ENCODE measurements around the gene TLR9.

TLR9 gene

GRCh38 chr3:52232279-52233107 is 7.0 kb upstream of the TLR9 start:
- DNase-seq, result no peak

GRCh38 chr3:52231502-52232278 is 6.2 kb upstream of the TLR9 start:
- peak in 5 of 14 donors; percentile 18 to 54 (median 32) for DNase-seq

GRCh38 chr3:52230889-52231499 is 5.5 kb upstream of the TLR9 start:
- no peak for DNase-seq

- no peak for DNase-seq
Measured at GRCh38 chr3:52230461-52230860, 5.0 kb upstream of the TLR9 start.

DNA sequence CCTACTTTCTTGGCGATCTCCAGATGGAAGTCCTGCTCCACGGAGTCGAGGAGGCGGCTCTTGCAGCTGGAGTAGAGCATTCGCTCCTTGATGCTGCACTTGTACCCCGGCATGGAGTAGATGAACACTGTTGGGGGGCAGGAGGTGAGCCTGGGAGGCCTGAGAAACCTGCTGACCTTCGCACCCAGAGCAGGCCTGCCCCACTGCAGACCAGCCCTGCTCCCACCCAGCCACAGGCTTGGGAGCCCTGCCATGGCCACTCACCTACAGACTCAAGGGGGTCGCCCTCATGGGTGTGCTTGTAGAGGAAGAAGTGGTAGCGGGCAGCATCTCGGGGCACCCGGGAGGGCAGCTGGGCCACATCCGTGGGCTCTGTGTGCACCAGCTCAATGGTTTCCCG is 4.2 kb upstream of the TLR9 start:
- DNase-seq, result no peak

DNA sequence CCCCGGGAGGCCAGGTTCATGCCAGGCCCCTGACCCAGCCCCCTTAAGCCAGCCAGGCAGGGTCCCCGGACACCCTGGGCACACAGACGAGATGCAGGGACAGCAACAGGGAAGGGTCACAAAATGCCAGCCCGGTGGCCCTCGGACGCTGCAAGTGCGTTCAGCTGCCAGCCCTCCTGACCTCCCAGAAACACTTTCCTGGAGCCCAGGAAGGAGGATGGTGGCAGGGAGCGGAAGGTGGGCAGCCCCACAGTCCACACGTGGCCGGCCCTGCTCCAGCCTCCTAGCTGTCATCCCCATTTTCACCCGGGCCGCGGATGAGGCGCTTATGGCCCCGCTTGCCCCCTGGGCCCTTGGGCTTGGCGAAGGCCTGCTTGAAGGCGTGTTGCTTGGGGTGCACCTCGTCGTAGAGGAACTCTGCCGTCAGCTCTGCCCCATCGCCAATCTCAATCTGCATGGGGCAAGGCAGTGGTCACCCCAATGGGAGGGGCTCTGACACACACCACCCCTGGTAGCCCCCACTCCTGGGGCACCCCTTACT is 3.4 kb upstream of the TLR9 start:
- no peak for DNase-seq

- no peak for DNase-seq
Measured at GRCh38 chr3:52228266-52228665, 2.8 kb upstream of the TLR9 start.

DNA sequence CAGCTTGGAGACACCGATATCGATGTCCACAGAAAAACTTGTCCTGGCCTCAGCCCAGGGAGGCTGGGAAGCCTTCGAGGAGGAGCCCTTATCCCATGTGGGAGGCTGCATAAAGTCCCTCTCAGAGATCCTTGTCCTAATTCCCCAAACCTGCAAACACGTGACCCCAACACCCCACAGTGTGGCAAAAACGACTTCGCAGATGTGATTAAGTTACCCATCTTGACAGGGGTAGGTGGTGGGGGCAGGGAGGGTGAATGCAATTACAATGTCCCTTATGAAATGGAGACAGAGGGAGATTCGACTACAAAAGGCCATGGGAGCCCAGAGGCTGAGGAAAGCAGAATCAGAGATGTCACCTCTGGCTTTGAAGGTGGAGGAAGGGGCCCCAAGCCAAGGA is 2.3 kb upstream of the TLR9 start:
- no peak for DNase-seq

DNA sequence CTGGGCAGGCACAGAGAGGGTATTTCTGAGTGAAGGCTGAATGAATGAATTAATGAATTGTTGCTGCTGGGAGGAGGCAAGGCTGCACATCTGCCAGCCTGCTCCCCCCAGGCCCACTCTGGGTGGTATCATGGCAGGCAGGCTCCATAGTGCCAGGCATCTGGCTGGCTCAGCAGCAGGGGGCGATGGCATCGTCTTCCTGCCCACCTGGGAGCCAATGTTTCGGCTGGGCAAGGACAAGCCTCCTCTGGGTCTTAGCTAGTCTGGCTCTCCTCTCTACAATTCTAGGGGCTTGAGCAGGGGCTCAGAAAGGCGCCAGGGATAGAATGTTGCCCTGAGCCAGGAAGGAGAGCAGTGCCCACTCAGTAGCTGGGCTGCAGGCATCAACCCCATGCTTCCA is 1.7 kb upstream of the TLR9 start:
- DNase-seq, result no peak

- DNase-seq, result no peak
Measured at GRCh38 chr3:52226229-52226817, 878 bp upstream of the TLR9 start.

DNA sequence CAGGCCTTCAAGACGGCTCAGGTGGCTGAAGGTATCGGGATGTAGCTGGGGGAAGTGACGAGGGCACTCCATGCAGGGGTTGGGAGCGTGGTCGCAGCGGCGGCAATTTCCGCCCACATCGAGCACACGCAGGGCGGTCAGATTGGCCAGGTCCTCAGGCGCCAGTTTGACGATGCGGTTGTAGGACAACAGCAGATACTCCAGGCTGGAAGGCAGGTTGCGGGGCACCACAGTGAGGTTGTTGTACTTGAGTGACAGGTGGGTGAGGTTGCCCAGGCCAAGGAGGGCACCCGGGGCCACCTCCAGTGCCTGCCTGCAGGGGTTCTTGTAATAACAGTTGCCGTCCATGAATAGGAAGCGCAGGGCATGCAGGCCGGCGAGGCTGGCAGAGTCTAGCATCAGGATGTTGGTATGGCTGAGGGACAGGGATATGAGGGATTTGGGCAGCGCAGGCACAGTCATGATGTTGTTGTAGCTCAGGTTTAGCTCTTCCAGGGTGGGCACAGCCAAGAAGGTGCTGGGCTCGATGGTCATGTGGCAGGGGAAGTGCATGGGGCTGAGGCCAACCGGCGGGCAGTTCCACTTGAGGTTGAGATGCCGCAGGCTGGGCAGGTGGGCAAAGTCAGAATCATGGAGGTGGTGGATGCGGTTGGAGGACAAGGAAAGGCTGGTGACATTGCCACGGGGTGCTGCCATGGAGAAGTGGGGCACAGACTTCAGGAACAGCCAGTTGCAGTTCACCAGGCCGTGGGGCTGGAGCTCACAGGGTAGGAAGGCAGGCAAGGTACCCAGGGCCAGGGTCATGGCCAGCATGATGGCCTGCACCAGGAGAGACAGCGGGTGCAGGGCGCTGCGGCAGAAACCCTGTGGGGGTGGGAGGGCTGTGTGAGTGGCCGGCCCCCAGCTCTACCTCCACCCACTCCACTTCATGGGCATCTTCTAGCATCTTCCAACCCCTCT is 1.7 kb downstream of the TLR9 start:
- DNase-seq, result no peak

GRCh38 chr3:52222319-52223221 is 2.9 kb downstream of the TLR9 start:
- DNase-seq, result peak in 1 of 14 donors; percentile 66

- DNase-seq, result peak in 1 of 14 donors; percentile 66
Measured at GRCh38 chr3:52221563-52222318, 3.7 kb downstream of the TLR9 start.

DNA sequence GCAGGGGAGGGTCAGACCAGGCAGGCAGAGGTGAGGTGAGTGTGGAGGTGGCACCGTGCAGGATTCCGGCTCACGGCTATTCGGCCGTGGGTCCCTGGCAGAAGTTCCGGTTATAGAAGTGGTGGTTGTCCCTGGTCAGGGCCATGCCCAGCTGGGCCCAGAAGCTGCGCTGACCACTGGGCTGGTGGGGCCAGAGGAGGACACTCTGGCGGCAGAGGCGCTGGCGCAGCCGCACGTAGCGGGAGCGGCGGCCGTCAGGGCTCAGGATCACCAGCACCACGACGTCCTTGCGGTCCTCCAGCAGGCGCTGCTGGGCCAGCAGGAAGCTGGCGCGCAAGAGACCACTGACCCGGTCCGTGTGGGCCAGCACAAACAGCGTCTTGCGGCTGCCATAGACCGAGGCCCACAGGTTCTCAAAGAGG is 4.3 kb downstream of the TLR9 start:
- DNase-seq, result no peak

DNA sequence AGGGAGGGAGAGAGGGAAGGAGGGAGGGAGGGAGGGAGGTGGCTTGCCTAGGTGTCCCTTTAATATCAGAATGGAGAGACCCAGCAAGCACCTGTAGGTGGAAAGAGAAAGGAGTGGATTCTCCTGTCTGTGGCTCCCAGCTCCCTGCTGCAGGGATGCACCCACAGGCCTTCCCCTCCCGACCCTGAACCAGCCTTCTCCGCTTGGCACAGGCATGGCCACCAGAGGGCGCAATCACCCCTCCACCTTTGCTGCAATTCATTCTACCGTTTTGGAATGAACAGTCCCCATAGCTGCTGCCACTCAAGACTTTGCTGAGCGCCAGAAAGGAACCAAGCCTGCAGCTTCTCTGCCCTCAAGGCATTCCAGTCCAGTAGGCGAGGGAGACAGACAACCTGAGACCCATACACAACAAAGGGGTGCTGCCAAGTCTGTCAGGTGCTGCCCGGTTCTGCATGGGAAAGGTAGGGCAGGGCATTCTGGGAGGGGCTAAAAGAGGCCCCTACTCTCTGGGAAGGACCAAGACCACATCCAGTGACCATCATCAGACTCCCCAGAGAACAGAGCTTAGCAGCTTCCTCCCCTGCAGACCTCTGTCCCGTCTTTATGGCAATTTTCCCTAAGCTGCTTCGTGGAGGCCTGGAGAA is 4.9 kb downstream of the TLR9 start:
- peak; percentile 18 to 88 (median 60) for DNase-seq

DNA sequence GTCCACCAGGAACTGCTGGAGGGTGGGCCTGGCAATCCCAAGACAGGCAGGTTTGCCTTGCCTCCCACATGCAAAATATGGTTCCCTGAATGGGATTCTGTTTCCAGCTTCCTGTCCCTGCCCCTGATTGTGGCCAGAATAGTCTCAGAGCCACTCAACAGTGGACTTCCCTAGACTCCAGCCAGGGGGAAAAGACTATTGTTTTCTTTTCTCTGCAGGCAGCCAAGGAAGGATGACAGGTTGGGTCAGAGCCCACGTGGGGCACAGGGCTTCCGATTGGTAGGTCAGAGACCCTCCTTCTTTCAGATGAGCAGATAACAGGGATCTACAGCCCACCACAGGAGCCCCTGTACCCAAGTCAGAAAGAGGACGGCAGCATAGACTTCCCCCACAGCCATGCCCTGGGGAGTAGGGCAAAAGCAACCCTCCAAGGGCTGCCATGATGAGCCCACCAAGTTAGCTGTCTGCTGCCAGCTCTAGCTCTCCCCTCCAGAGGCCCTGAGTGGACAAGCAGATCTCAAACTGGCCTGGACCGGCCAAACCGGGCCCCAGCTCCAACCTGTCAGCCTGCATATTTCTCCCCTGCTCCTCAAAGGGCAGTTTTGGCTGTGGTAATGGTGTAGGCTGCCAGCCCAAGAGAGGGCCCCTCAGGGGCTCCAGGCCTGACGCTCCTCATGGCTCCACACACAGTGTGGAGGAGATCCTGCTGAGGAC is 6.4 kb downstream of the TLR9 start:
- peak in 1 of 14 donors; percentile 29 for DNase-seq

GRCh38 chr3:52218454-52218853 is 7.0 kb downstream of the TLR9 start:
- peak in 1 of 14 donors; percentile 83 for DNase-seq

- DNase-seq, result no peak
Measured at GRCh38 chr3:52218026-52218425, 7.4 kb downstream of the TLR9 start.
